ENCODE results near the gene ANAPC1.
"Not testable (repeated sequence)": the region's sequence is repeated elsewhere in the genome, so short reads cannot be mapped to it uniquely, and the experiment has no call there.

The ANAPC1 gene

GRCh38 chr2:111883661-111884591 lies at the start of gene ANAPC1:
TSS of gene ANAPC1 (minus strand) at chr2:111884193. CDS start at chr2:111880825, 3,368 bp downstream.
- peak; percentile 64 to 80 for DNase-seq (ENCODE audit: low read depth in 1 of 2, low spot score in 1 of 2)

GRCh38 chr2:111932841-111933291 lies 48.9 kb upstream of the ANAPC1 start:
- DNase-seq (ENCODE audit: low read depth in 1 of 2, low spot score in 1 of 2) = no peak

- DNase-seq (ENCODE audit: low read depth in 1 of 2, low spot score in 1 of 2) = no peak
Measured at GRCh38 chr2:111930875-111931274, 46.9 kb upstream of the ANAPC1 start.

- DNase-seq (ENCODE audit: low read depth in 1 of 2, low spot score in 1 of 2) = no peak
Measured at GRCh38 chr2:111930409-111930808, 46.4 kb upstream of the ANAPC1 start.

GRCh38 chr2:111927723-111928122 lies 43.7 kb upstream of the ANAPC1 start:
- no peak for DNase-seq (ENCODE audit: low read depth in 1 of 2, low spot score in 1 of 2)

GRCh38 chr2:111924617-111925107 lies 40.7 kb upstream of the ANAPC1 start:
- no peak for DNase-seq (ENCODE audit: low read depth in 1 of 2, low spot score in 1 of 2)

- DNase-seq (ENCODE audit: low read depth in 1 of 2, low spot score in 1 of 2) = no peak
Measured at GRCh38 chr2:111923276-111923804, 39.3 kb upstream of the ANAPC1 start.

- no peak for DNase-seq (ENCODE audit: low read depth in 1 of 2, low spot score in 1 of 2)
Measured at GRCh38 chr2:111919794-111920608, 36.0 kb upstream of the ANAPC1 start.

GRCh38 chr2:111919365-111919764 lies 35.4 kb upstream of the ANAPC1 start:
- DNase-seq (ENCODE audit: low read depth in 1 of 2, low spot score in 1 of 2) = no peak

- DNase-seq (ENCODE audit: low read depth in 1 of 2, low spot score in 1 of 2) = no peak
Measured at GRCh38 chr2:111918383-111918806, 34.4 kb upstream of the ANAPC1 start.

- no peak for DNase-seq (ENCODE audit: low read depth in 1 of 2, low spot score in 1 of 2)
Measured at GRCh38 chr2:111917106-111917505, 33.1 kb upstream of the ANAPC1 start.

- no peak for DNase-seq (ENCODE audit: low read depth in 1 of 2, low spot score in 1 of 2)
Measured at GRCh38 chr2:111912547-111912946, 28.6 kb upstream of the ANAPC1 start.

GRCh38 chr2:111911295-111911977 lies 27.4 kb upstream of the ANAPC1 start:
- DNase-seq (ENCODE audit: low read depth in 1 of 2, low spot score in 1 of 2) = not testable (repeated sequence)

GRCh38 chr2:111910609-111911277 lies 26.8 kb upstream of the ANAPC1 start:
- no peak for DNase-seq (ENCODE audit: low read depth in 1 of 2, low spot score in 1 of 2)

- DNase-seq (ENCODE audit: low read depth in 1 of 2, low spot score in 1 of 2) = not testable (repeated sequence)
Measured at GRCh38 chr2:111909997-111910396, 26.0 kb upstream of the ANAPC1 start.

- no peak for DNase-seq (ENCODE audit: low read depth in 1 of 2, low spot score in 1 of 2)
Measured at GRCh38 chr2:111909079-111909478, 25.1 kb upstream of the ANAPC1 start.

GRCh38 chr2:111908578-111908977 lies 24.6 kb upstream of the ANAPC1 start:
- no peak for DNase-seq (ENCODE audit: low read depth in 1 of 2, low spot score in 1 of 2)

GRCh38 chr2:111905990-111906735 lies 22.2 kb upstream of the ANAPC1 start:
- no peak for DNase-seq (ENCODE audit: low read depth in 1 of 2, low spot score in 1 of 2)

GRCh38 chr2:111905475-111905869 lies 21.5 kb upstream of the ANAPC1 start:
- DNase-seq (ENCODE audit: low read depth in 1 of 2, low spot score in 1 of 2) = not testable (repeated sequence)
